ENCODE data around the gene DNAAF8.

Gene DNAAF8

GRCh38 chr16:4695473-4696171 lies 38.7 kb upstream of the DNAAF8 start:
- CTCF ChIA-PET: interaction anchor here (0.9 to 2.4 kb wide), 5 partner anchors 10 to 26 kb away, joined by 3 to 11 read pairs (median 3); no protein-coding TSS in a partner anchor
- no peak for DNase-seq (ENCODE audit: extremely low spot score)
- POLR2A ChIA-PET: no interaction called here
- TF ChIP-seq CTCF (IDR thresholded peaks at IDR 0.05; ENCODE audit: control extremely low read depth, extremely low read depth, low read depth, missing control alignments): no peak

- TF ChIP-seq CTCF (IDR thresholded peaks at IDR 0.05; ENCODE audit: control extremely low read depth, extremely low read depth, low read depth, missing control alignments): no peak
- ChIA-PET POLR2A (no interaction called here), CTCF (interaction anchor here (1.0 to 2.4 kb wide), 4 partner anchors 9 to 25 kb away, joined by 3 to 11 read pairs (median 4); no protein-coding TSS in a partner anchor)
- DNase-seq (ENCODE audit: extremely low spot score): no peak
These were observed 38.0 kb upstream of the DNAAF8 start for GRCh38 chr16:4696172-4696904.

GRCh38 chr16:4696905-4697847 lies 37.2 kb upstream of the DNAAF8 start:
- no peak for DNase-seq (ENCODE audit: extremely low spot score)
- CTCF ChIA-PET: interaction anchor here (1.0 to 2.4 kb wide), 3 partner anchors 9 to 47 kb away, joined by 3 to 11 read pairs (median 3); no protein-coding TSS in a partner anchor
- TF ChIP-seq CTCF (IDR thresholded peaks at IDR 0.05; ENCODE audit: control extremely low read depth, extremely low read depth, low read depth, missing control alignments): no peak
- POLR2A ChIA-PET: no interaction called here

- POLR2A ChIA-PET: no interaction called here
- CTCF ChIA-PET: interaction anchor here (1.2 kb wide), 1 partner anchor 48 kb away, joined by 3 read pairs; no protein-coding TSS in a partner anchor
- DNase-seq (ENCODE audit: extremely low spot score): no peak
- no peak for TF ChIP-seq CTCF (IDR thresholded peaks at IDR 0.05; ENCODE audit: control extremely low read depth, extremely low read depth, low read depth, missing control alignments)
These were observed 36.5 kb upstream of the DNAAF8 start for GRCh38 chr16:4697848-4698291.

- no peak for DNase-seq (ENCODE audit: extremely low spot score)
- ChIA-PET POLR2A (no interaction called here), CTCF (no interaction called here)
- no peak for TF ChIP-seq CTCF (IDR thresholded peaks at IDR 0.05; ENCODE audit: control extremely low read depth, extremely low read depth, low read depth, missing control alignments)
These were observed 35.9 kb upstream of the DNAAF8 start for GRCh38 chr16:4698321-4699045.

Measured in GM10248 (cell line).